ENCODE measurements around the gene KCTD16.

KCTD16 gene

DNA sequence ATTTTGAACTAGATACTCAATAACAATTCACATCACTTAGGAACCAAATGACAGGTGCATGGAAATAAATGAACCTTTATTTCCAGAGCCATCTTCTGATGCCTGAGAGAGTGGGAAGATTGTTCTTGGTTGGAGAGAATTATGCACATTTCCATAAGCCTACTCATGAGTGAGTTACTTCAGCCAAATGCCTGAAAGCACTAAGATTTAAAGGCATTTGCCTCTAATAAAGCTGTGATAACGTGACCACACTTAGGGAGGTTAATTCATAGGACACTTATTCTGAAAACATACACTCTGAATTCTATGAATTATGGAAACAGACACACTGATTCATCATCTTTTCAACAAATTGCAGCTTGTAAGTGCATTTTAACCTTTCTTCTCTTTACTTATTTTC lies 40.0 kb downstream of the KCTD16 start:
- DNase-seq = no peak

DNA sequence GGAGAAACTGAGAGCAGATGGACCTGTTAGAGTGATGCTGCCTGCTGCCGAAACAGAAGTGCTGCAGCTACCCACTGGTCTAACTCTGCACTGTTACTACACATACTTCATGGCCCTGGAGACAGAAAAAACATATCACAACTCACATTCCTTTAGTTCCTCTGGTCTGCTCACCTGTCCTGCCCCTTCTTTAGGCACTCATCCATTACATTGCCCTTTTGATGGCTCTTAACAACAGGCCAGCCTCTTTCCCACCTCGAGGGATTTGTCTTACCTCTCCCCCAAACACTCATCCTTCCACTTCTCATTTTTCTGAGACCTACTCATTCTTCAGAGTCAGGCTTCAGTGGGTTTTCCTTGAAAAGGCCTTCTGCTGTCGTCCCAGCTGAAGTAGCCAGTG lies 49.2 kb downstream of the KCTD16 start:
- peak; percentile 97 for DNase-seq

DNA sequence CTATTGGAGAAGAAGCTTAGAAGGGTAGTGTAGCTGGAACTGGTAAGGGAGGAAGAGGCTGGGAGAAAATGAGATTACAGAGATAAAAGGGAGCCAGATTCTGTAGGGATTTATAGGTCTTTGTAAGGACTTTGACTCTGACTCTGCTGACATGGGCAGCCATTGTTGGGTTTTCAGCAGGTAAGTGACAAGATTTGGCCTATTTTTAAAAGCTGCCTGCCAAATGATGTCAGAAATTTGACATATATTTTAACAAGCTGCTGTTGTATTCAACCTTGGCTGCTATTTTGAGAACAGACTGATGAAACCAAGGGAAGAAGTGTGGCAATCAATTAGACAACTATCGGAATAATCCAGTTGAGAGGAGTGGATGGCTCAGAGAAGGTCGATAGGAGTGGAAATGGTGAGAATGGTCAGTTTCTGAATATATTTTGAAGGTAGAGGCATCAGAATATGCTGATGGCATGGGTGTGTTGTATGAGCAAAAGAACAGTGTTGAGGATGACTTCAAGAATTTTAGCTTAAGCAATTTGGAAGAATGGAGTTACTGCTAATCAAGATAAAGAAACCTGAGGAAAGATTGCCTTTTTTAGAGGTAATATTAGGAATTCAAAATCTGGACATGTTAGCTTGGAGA lies 56.8 kb downstream of the KCTD16 start:
- no peak for DNase-seq

DNA sequence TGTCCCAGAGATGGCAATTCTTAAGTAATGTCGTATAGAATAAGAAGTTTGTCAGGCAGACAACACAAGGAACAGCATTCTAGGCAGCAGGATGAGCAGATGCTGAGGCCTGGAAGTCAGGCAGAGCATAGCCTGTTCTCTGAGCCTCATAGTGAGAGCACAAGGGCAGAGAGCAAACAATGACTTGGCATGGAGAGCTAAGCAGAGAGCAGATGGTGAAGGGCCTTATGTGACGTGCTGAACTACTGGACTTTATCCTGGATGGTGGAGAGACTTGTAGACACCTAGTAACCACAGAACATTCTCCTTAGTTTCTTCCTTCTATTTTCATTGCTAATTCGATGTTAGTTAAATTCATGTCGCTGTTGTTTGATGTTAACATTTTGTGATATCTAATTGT lies 60.1 kb downstream of the KCTD16 start:
- DNase-seq = peak; percentile 98

DNA sequence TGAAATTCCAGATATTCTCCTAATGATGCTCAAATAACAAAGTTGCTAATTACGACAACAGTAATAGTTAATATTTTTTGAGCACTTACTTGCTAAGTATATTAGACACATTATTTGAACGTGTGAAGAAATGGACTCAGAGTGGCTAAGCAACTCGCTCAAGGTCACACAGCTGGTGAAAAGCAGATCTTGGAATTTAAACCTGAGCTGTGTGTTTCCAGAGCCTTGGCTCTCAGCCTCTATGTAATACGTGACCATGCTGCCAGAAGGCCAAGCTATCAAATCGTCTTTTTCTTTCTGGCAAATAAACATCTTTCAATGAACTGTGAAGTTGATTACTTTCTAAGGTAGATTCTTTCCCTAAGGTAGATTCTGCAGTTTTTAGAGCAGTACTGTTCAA lies 61.6 kb downstream of the KCTD16 start:
- DNase-seq = no peak

DNA sequence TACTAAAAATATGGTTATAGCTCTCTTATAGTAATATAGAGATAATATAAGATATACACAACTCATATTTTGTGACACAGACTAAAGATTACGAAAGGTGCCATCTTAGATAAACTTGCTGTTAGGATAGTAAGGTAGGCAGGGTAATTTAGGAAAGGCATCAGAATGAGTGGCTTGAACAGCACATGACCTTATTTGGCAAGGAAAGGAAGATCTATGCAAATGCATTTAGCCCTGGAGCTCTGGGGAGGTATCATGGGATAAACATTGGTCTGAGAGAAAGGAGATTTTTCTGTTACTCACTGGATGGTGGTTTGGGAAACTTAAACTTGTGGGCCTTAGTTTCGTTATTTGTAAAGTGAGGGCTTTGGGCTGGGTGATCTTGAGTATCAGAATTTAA lies 65.8 kb downstream of the KCTD16 start:
- peak; percentile 25 for DNase-seq

DNA sequence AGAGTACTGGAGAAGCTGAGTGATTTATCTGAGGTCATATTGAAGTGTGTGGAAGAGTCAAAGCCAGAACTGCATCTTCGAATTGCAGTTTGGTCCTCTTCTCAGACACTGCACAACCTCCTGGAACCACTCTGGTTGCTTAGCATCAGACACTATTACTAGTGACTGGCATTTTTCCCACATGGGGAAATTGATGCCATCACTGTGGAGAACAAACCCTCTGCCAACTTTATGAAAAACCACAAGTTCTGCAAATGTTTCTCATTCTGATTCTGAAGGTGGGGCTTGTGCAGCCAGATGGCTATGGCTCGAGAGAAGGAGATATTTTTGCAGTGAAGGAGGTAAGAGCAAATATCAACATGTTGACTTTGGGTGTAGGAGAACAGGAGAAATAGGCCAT lies 67.2 kb downstream of the KCTD16 start:
- DNase-seq = no peak

DNA sequence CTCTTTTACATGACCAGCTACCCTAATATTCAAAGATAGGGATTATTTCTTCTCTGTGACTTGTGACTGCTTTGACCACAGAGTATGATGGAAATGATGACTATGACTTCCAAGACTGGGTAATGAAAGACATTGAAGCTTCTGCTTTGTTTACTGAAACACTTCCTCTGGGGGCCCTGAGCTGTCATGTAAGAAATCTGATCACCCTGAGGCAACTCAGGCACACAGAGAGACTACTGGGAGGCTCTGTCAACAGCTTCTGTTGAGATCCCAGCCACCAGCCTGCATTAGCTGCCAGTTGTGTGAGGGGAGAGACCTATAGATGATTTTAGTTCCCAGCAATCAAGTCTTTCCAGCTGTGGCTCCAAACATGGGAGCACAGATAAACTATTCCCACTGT lies 76.5 kb downstream of the KCTD16 start:
- DNase-seq = peak; percentile 67

DNA sequence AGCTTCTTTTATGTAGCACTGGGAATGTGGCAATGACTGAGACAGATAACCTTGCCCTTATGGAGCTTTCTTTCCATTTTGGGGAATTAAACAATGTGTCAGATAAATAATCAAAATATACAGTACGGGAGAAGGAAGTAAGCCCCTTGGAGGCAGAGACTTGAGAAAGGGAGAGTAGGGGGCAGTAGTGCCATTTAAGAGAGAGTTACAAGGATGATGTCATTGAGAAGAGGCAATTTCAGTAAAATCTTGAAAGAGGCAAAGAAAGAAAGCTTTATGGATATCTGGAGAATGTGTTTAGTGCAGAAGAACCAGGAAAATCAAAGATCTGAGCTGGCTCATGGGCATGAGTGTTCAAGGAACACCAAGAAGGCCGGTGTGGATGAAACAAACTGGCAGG lies 77.3 kb downstream of the KCTD16 start:
- DNase-seq = no peak

DNA sequence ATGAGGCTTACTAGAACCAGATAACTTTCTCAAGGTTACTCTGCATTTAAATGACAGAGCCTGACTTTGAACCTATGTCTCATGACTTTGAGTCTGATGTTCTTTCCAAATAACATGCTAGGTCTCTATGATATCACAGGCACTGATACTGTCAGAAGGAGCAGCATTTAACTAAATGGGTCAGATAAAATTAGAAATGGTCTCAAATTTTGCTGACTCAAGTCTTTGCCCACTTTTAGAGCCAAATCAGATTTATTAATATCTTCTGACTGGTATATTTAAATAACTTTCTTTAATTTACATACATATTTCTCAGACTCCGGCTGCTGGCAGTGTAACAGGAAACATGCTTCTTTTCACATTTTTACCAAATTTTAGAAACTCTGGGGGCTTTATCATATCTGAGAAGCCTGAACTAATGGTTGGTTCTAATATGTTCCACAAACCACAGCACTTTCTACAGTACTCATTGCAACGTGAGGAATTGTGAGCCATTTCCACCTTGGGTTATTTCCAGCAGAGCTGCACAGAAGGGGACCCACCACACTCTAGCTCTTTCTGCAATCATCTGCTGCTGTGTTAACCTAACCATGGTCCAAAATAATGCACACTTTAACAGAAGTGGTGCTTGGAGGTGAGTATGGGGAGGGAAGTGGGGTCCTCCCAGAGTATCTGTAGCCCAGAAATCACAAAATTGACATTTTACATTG lies 79.2 kb downstream of the KCTD16 start:
- DNase-seq = no peak

DNA sequence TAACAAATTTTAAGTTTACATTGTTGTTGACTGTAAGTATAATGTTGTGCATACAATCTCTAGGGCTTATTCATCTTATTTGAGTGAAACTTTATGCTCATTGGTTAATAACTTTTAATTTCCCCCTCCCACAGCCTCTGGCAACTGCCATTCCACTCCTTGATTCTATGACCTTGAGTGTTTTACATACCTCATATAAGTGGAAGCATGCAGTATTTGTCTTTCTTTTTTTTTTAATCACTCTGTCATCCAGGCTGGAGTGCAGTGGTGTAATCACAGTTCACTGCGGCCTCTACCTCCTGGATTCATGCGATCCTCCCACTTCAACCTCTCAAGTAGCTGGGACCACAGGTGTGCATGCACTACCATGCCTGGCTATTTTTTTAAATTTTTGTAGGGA lies 83.9 kb downstream of the KCTD16 start:
- peak; percentile 7 for DNase-seq

DNA sequence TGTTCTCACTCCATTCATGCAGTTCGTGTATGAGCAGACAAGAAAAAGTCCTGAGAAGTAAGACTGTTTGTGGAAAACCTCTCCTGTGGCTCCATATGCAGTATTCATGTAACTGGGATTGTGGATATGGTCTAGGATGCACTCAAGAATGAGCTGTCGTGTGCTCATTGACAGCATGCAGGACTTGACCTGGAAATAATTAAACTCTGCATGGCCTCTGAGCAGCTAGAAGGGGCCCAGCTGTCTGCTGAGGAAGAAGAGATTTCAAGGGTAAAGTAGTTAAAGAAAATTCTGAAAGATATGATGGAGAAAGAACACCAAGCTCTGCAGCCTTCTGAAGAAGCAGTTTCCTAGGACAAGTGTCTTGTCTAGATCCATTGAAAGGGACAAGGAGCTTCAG lies 89.4 kb downstream of the KCTD16 start:
- DNase-seq = no peak

DNA sequence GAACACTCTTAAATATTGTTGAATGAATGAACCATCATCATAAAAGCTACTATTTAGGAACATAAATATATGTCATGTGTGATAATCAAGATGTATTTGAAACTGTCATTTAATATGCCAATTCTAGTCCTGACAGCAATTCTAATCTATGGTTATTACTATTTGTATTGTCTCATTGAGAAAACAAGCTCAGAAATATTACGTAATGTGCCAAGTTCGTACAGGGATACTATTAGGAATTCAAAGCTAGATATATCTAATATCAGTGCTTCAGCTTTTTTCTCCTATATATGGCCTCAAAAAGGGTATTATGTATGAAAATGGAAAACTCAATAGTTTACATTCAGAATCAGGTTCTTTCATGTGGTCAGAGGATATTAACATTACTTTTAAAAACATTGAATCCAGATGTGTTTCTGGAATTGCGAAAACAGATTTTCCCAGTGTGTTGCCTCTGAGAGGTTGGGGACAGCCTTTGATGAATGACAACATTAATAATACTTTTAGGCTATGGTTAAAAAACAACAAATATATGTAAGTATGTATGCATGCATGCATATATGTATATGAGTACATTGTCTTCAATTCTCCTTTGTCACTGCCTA lies 95.1 kb downstream of the KCTD16 start:
- no peak for DNase-seq

DNA sequence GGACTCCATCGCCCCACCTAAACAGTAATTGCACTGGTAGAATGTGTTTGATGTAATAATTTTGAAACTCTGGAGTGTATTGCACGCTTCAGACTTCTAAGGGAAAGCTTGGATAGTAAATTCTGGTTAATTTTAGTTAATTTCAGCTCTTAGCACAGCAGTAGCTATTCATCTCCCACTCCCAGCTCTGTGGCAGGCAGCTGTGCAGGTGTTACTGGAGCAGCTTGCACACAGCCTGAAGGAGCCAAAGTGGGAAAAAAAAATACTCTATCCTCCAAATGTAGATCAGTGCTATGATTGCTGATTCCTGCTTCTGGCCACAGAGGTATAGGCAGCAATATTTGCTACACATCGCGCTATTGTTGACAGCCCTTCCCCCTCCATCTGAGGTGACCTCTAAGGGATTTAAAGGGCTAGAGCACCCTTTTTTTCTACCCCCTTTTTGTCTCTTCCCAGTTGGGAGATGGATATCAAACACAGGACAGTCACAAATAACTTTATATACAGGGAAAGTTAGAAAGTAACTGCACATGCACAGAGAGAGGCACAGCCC lies 97.4 kb downstream of the KCTD16 start:
- no peak for DNase-seq

DNA sequence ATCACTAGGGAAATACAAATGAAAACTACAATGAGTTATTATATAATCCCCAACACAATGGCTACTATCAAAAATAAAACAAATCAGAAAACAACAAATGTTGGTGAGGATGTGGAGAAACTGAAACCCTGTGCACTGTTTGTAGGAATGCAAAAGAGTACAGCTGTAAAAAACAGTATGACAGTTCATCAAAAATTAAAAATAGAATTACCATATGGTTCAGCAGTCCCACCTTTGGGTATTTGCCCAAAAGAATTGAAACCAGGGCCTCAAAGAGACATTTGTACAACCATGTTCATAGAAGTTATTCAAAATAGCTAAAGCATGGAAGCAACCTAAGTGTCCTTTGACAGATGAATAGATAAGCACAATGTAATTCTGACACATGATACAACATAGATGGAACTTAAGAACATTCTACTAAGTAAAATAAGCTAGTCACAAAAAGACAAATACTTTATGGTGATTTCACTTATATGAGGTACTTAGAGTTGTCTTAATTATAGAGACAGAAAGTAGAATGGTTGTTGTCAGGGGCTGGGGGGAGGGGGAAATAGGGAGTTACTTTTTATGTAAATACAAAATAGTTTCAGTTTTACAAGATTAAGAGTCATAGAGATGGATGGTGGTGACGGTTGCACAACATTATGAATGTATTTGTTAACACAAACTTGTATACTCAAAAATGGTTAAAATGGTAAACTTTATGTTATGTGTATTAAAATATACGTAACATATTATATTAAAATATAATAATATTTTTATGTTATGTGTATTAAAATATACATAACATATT lies 102.8 kb downstream of the KCTD16 start:
- no peak for DNase-seq

DNA sequence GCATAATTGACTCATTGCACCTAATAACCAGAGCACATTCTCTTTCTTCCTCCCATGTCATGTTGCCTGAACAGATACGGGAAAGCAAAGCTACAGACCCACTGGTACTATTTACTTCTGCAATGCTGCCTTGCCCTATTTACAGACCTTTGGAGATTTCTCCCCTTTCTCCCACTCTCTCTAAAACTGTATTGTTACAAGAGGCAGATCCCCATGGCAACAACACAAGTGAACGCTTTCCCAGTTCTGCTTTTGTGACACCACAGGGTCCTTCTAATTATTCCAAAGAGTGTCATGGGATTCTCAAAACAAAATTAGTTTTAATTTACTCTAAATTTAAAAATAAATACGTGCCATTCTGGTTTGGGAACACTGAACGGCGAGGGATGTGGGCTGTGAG lies 104.7 kb downstream of the KCTD16 start:
- DNase-seq = peak; percentile 21

DNA sequence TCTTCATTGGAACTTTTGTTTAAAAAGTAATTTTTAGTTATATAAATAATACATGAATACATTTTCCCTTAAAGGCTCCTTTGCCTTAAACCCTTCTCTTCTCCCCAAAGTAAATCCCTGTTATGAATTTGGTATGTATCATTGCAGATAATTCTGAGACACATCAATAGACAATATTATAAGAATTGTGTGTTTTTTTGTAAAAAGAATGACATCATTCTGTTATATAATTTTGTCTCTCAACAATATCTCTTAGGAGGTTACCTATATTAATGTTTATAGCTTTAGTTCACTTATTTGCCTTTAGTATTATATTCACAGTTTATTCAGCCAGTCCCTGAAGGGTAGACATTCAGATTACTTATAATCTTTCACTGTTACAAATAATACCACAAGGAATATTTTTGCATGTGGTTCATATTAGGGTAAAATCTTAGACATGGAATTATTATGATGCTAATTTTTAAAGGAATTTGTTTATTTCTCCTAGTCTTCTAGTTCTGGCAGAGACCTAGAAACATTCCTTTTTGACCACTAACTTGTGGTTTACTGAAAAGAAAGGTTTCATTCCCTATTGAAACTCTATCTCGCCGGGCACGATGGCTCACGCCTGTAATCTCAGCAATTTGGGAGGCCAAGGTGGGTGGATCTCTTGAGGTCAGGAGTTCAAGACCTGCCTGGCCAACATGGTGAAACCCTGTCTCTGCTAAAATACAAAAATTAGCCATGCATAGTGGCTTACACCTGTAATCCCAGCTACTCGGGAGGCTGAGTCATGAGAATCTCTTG lies 105.6 kb downstream of the KCTD16 start:
- no peak for DNase-seq

DNA sequence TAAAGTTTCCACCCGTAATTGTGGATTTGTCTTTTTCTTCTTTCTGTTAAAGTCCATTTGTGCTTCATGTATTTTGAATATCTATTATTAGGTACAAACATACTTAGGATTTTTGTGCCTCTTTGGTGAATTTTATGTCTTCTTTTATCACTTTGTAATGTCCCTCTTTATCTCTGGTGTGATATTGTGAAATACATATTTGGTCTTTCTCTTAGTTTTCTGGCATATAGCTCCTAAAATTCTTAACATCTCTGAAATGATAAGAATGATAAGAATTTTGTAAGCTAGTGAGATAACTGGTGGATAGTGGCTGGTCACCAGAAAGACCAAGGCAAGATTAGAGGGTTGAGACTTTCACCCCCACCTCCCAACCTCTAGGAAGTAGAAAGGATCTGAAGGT lies 111.1 kb downstream of the KCTD16 start:
- no peak for DNase-seq

DNA sequence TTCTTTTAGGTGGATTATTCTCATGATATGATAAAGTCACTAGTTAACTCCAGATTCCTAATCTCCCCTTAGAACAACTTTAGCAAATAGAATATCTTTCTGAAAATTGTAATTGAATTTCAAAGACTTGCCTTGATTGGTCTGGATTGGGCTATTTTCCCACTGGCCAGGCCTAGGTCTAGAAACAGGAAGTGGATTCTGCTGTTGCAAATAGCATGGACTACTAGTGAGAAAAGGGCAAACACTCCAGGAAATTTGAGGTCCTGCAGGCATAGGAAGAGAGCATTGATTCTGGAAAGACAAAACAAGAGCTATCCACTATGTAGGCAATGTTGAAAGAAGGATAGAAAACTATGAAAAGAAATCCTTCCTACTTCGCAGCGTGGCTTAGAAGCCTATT lies 113.4 kb downstream of the KCTD16 start:
- peak; percentile 35 for DNase-seq

DNA sequence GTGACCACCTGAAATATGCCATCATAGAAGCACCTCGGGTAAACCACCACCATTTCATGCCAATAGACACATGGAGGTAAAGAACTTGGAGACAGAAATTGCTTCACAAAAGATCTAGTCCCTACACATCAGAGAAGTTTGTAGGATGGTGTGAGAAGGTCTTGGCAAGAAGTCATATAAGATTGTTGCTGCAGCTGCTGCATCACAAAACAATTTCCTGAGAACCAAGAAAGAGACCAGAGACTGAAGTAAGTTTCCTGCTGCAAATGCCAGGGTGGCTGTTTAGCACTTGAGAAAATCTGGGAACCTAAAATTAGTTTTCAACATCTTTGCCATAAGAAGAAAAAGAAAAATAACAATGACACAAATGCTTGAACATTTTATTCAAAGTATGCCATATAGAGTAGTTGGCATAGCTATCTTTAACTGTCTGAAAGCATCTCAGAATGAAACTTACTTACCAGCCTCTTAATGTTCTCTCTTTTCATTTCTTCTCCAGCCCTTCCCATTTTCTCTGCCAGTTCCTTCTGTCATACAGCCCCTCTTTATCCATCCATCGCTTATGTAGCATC lies 114.3 kb downstream of the KCTD16 start:
- no peak for DNase-seq

DNA sequence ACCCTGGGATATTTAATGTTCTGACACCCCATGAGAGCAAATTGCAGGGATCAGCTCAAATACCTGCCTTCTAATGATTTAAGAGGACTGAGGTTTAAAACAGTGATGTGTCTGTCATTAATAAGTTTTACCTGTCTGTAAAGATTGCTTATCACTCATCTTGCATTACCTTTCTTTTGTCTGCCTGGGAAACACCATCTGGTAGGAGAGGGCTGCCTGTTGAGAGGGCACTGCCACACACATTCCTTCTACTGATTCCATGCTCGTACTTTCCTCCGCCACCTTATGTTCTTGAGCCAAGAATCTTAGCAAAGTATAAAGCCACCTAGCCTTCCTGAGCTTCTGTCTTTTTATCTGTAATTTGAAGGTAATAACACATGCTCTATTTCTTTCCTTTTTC lies 118.6 kb downstream of the KCTD16 start:
- DNase-seq = peak; percentile 28

DNA sequence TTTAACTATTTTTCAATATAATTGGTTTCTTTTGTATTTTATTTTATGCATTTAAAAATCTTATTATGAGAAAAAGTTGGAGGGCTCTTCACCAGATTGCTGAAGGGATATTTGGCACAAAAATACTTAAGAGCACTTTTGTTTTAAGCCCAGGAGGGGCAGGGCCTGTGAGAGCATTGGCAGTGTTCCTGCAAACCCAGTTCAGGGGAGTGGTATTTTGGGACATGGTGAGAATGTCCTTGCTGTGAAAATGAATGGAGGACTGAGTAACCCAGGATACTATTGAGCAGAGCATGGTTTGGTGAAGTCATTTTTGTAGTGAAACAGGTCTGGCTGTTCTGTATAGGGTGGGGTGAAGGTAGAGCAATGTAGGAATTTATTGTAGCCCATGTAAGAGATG lies 121.4 kb downstream of the KCTD16 start:
- DNase-seq = no peak
